ENCODE results near the gene RCOR1.

- no peak for TF ChIP-seq CTCF (IDR thresholded peaks at IDR 0.05)
- TF ChIP-seq POLR2A (IDR thresholded peaks at IDR 0.05): no peak
These were observed 34.8 kb upstream of the RCOR1 start for GRCh38 chr14:102557434-102558226.
